ENCODE data around the gene FAM120A. TPM values are rescaled to one million over a fixed set of nuclear protein-coding genes. Genes with fewer than 3 reads are reported as not detected.
A peak's percentile ranks its signal among the peaks of the same experiment; 100 is the strongest.

Gene FAM120A
- total and polyA plus RNA-seq, 12 donors, result 42.6 to 147 (median 96.4) TPM

- no peak for TF ChIP-seq POLR2A (IDR thresholded peaks at IDR 0.05)
- TF ChIP-seq, protein P1, sequence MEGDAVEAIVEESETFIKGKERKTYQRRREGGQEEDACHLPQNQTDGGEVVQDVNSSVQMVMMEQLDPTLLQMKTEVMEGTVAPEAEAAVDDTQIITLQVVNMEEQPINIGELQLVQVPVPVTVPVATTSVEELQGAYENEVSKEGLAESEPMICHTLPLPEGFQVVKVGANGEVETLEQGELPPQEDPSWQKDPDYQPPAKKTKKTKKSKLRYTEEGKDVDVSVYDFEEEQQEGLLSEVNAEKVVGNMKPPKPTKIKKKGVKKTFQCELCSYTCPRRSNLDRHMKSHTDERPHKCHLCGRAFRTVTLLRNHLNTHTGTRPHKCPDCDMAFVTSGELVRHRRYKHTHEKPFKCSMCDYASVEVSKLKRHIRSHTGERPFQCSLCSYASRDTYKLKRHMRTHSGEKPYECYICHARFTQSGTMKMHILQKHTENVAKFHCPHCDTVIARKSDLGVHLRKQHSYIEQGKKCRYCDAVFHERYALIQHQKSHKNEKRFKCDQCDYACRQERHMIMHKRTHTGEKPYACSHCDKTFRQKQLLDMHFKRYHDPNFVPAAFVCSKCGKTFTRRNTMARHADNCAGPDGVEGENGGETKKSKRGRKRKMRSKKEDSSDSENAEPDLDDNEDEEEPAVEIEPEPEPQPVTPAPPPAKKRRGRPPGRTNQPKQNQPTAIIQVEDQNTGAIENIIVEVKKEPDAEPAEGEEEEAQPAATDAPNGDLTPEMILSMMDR (IDR thresholded peaks at IDR 0.05), result no peak
- H3K4me3 ChIP-seq, result no peak overlapping the region
- intact Hi-C loops (cut with DNase I), result no loop called here
- no peak overlapping the region for H3K27ac ChIP-seq
- peaks cover 0 to 26% of the 10 kb centered on the region in 2 donors for H3K4me1 ChIP-seq (replicated peaks in 1 of 2)
- no peaks in the 10 kb centered on the region for H3K36me3 ChIP-seq (replicated peaks in 1 of 2)
- no peaks in the 10 kb centered on the region for H3K9me3 ChIP-seq (replicated peaks in 1 of 3)
- no peak for DNase-seq
- no peaks in the 10 kb centered on the region for H3K27me3 ChIP-seq
- 35 to 56% (median 46%) methylated on average over 1 of the region's 1 CpG for WGBS, 4 donors
These were observed 65.8 kb downstream of the FAM120A start for GRCh38 chr9:93517331-93517730.

DNA sequence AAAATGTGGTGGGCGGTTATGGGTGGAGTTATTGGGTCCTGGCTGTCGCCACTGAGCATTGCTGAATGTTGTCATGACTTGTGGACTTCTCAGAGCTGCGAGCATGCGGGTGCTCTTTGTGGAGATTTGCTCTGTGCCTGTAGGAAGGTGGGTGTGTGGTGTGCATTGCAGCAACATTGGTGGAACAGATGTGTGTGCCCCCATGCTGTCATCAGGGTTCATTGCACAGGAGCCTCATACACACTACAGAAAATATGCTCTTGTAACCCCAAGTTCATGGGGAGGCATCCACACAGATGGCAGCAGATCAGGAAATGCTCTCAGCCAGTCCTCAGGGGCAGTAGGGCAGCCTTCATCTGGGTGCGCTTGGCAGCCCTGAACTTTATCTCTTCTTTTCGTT is 69.0 kb downstream of the FAM120A start:
- H3K4me1 ChIP-seq (replicated peaks in 1 of 2), result peaks cover 0 to 17% of the 10 kb centered on the region in 2 donors
- intact Hi-C loops (cut with DNase I), result no loop called here
- H3K4me3 ChIP-seq, result no peak overlapping the region
- no peaks in the 10 kb centered on the region for H3K27me3 ChIP-seq
- H3K9me3 ChIP-seq (replicated peaks in 1 of 3), result no peaks in the 10 kb centered on the region
- DNase-seq, result peak in 1 of 7 donors; percentile 32
- TF ChIP-seq POLR2A (IDR thresholded peaks at IDR 0.05), result no peak
- TF ChIP-seq, protein P1 (IDR thresholded peaks at IDR 0.05), result no peak
- H3K27ac ChIP-seq, result peak overlapping the region in 1 of 5 donors; percentile 6
- 75 to 79% (median 78%) methylated on average over 6 of the region's 6 CpGs for WGBS, 4 donors
- H3K36me3 ChIP-seq (replicated peaks in 1 of 2), result peaks cover 0 to 5% of the 10 kb centered on the region in 2 donors

DNA sequence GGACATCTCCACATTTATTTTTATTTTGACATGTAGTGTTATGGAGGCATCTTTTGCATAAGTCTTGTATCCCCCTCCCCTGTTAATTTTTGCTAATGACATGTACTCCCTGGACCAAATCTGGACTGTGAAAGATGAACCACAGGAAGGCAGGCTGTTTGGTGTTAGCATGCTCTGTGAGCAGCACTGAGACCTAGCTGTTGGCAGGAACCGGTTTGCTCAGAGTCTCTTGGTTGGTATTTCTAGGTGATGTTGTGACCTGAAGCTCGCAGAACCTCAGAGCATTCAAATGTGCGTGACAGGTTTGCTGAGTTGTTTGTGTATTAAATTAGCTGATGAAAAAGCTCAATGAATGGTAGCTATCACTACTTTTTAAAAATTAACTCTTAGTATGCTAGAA is 71.3 kb downstream of the FAM120A start:
- intact Hi-C loops (cut with DNase I), result no loop called here
- H3K36me3 ChIP-seq (replicated peaks in 1 of 2), result peaks cover 0 to 6% of the 10 kb centered on the region in 2 donors
- H3K4me3 ChIP-seq, result no peak overlapping the region
- H3K4me1 ChIP-seq (replicated peaks in 1 of 2), result peaks cover 0 to 12% of the 10 kb centered on the region in 2 donors
- no peaks in the 10 kb centered on the region for H3K27me3 ChIP-seq
- WGBS, 4 donors, result 81 to 92% (median 85%) methylated on average over 3 of the region's 3 CpGs
- no peak overlapping the region for H3K27ac ChIP-seq
- DNase-seq, result no peak
- TF ChIP-seq, protein P1 (IDR thresholded peaks at IDR 0.05), result no peak
- TF ChIP-seq POLR2A (IDR thresholded peaks at IDR 0.05), result no peak
- H3K9me3 ChIP-seq (replicated peaks in 1 of 3), result no peaks in the 10 kb centered on the region

- H3K4me3 ChIP-seq, result no peak overlapping the region
- no peak for DNase-seq
- H3K4me1 ChIP-seq (replicated peaks in 1 of 2), result peaks cover 0 to 12% of the 10 kb centered on the region in 2 donors
- TF ChIP-seq, protein P1 (IDR thresholded peaks at IDR 0.05), result no peak
- no peak for TF ChIP-seq POLR2A (IDR thresholded peaks at IDR 0.05)
- H3K27me3 ChIP-seq, result no peaks in the 10 kb centered on the region
- H3K27ac ChIP-seq, result no peak overlapping the region
- H3K9me3 ChIP-seq (replicated peaks in 1 of 3), result no peaks in the 10 kb centered on the region
- peaks cover 0 to 13% of the 10 kb centered on the region in 2 donors for H3K36me3 ChIP-seq (replicated peaks in 1 of 2)
- WGBS, 4 donors, result 86 to 94% (median 93%) methylated on average over 6 to 7 of the region's 7 CpGs
- intact Hi-C loops (cut with DNase I), result no loop called here
These were observed 72.1 kb downstream of the FAM120A start for GRCh38 chr9:93523518-93524144.

Measured in adrenal gland (tissue), 12 donors.